DND-41 (cell line): ENCODE results near the gene PRR5L.

Source experiments
- ATAC-seq: fragments of 200-7000 bp; cut with Tn5 transposase; 3 replicates; pipeline ENCODE4 v1.9.1; 2021; ENCODE audit warnings: low read depth; ENCODE audit not compliant: insufficient read depth
- DNase-seq: peaks from one replicate; pipeline ENCODE4 v3.0.0-alpha.2; 2020
- H2AFZ ChIP-seq: 2 replicates; pipeline ENCODE4 v1.6.0; 2012; ENCODE audit warnings: low read depth, low read length
- H3K27ac ChIP-seq: 2 replicates; pipeline ENCODE4 v1.5.1; 2012; ENCODE audit warnings: low read length, inconsistent platforms
- H3K27me3 ChIP-seq: fragments of 200-600 bp; sonication (generic); 2 replicates; pipeline ENCODE4 v1.6.0; 2012; ENCODE audit warnings: low read length, mild to moderate bottlenecking, inconsistent platforms; ENCODE audit not compliant: insufficient read depth, poor library complexity
- H3K36me3 ChIP-seq: 2 replicates; pipeline ENCODE4 v1.5.1; 2012; ENCODE audit warnings: low read length, inconsistent platforms; ENCODE audit not compliant: insufficient read depth
- H3K4me1 ChIP-seq: 2 replicates; pipeline ENCODE4 v1.5.1; 2012; ENCODE audit warnings: mild to moderate bottlenecking, low read length; ENCODE audit not compliant: insufficient read depth
- H3K4me2 ChIP-seq: 2 replicates; pipeline ENCODE4 v1.6.0; 2012; ENCODE audit warnings: mild to moderate bottlenecking, moderate library complexity, low read length, inconsistent platforms; ENCODE audit not compliant: insufficient read depth
- H3K4me3 ChIP-seq, 2 experiments: fragments of 200-600 bp in 1 of 2; shearing (Covaris generic) in 1 of 2; 2 replicates each; pipeline ENCODE4 v1.5.1; 2012 to 2016; ENCODE audit warnings: inconsistent platforms in 2 of 2, low read length in 2 of 2, mild to moderate bottlenecking in 2 of 2, low read depth in 1 of 2, moderate library complexity in 1 of 2
- H3K79me2 ChIP-seq: 2 replicates; pipeline ENCODE4 v1.6.0; 2012; ENCODE audit warnings: low read length, inconsistent platforms; ENCODE audit not compliant: insufficient read depth
- H3K9ac ChIP-seq: 2 replicates; pipeline ENCODE4 v1.6.0; 2012; ENCODE audit warnings: low read depth, mild to moderate bottlenecking, inconsistent platforms, low read length, moderate library complexity
- H3K9me3 ChIP-seq: 2 replicates; pipeline ENCODE4 v1.5.1; 2012; ENCODE audit warnings: low read length, moderate library complexity, mild to moderate bottlenecking, inconsistent platforms; ENCODE audit not compliant: insufficient read depth, severe bottlenecking
- H4K20me1 ChIP-seq: 2 replicates; pipeline ENCODE4 v1.6.0; 2012; ENCODE audit warnings: low read length; ENCODE audit not compliant: insufficient read depth
- CTCF ChIP-seq: IDR thresholded peaks from 2 replicates; pipeline ENCODE4 v1.5.1; 2012; ENCODE audit warnings: borderline replicate concordance, low read length, moderate library complexity, mild to moderate bottlenecking; ENCODE audit not compliant: poor library complexity, severe bottlenecking; ENCODE audit errors: extremely low read depth
- EZH2 ChIP-seq: IDR thresholded peaks from 3 replicates; pipeline ENCODE4 v1.6.1; 2012; ENCODE audit warnings: borderline replicate concordance, low read depth, mild to moderate bottlenecking, moderate library complexity, low read length, inconsistent platforms; ENCODE audit not compliant: severe bottlenecking

The PRR5L gene

GRCh38 chr11:36249246-36249645, 46.8 kb upstream of the PRR5L start:
- H3K4me1 ChIP-seq = no peaks in the 10 kb centered on the region
- TF ChIP-seq CTCF (no peak), EZH2 (no peak)
- DNase-seq (no peak), ATAC-seq (no peak)
- H3K36me3 ChIP-seq = no peaks in the 10 kb centered on the region
- no peak overlapping the region for H3K4me3 ChIP-seq
- H3K4me2 ChIP-seq = no peak overlapping the region
- peaks cover 2% of the 10 kb centered on the region for H3K27me3 ChIP-seq
- H4K20me1 ChIP-seq = no peaks in the 10 kb centered on the region
- no peak overlapping the region for H2AFZ ChIP-seq
- no peaks in the 10 kb centered on the region for H3K9me3 ChIP-seq
- no peaks in the 10 kb centered on the region for H3K79me2 ChIP-seq
- H3K9ac ChIP-seq = no peak overlapping the region
- no peak overlapping the region for H3K27ac ChIP-seq

- H3K4me1 ChIP-seq = no peaks in the 10 kb centered on the region
- H3K4me3 ChIP-seq = no peak overlapping the region
- H2AFZ ChIP-seq = no peak overlapping the region
- no peaks in the 10 kb centered on the region for H3K36me3 ChIP-seq
- TF ChIP-seq EZH2 (no peak), CTCF (no peak)
- H3K27me3 ChIP-seq = no peaks in the 10 kb centered on the region
- ATAC-seq (no peak), DNase-seq (no peak)
- no peak overlapping the region for H3K27ac ChIP-seq
- H3K4me2 ChIP-seq = no peak overlapping the region
- no peak overlapping the region for H3K9ac ChIP-seq
- no peaks in the 10 kb centered on the region for H3K79me2 ChIP-seq
- H4K20me1 ChIP-seq = no peaks in the 10 kb centered on the region
- no peaks in the 10 kb centered on the region for H3K9me3 ChIP-seq
Measured at GRCh38 chr11:36251823-36252222, 44.3 kb upstream of the PRR5L start.

GRCh38 chr11:36253238-36253637, 42.9 kb upstream of the PRR5L start:
- Histone ChIP-seq H3K36me3 (no peaks in the 10 kb centered on the region), H3K4me2 (no peak overlapping the region), H3K4me1 (no peaks in the 10 kb centered on the region), H3K9me3 (no peaks in the 10 kb centered on the region), H3K79me2 (no peaks in the 10 kb centered on the region), H3K27ac (no peak overlapping the region), H3K9ac (no peak overlapping the region), H4K20me1 (no peaks in the 10 kb centered on the region), H3K27me3 (peaks cover 3% of the 10 kb centered on the region), H2AFZ (no peak overlapping the region), H3K4me3 (no peak overlapping the region)
- ATAC-seq (no peak), DNase-seq (no peak)
- TF ChIP-seq CTCF = no peak
- TF ChIP-seq EZH2 = no peak

- Histone ChIP-seq H3K4me1 (no peaks in the 10 kb centered on the region), H3K27me3 (peaks cover 3% of the 10 kb centered on the region), H3K36me3 (no peaks in the 10 kb centered on the region), H3K4me3 (no peak overlapping the region), H3K79me2 (no peaks in the 10 kb centered on the region), H3K4me2 (no peak overlapping the region), H4K20me1 (no peaks in the 10 kb centered on the region), H2AFZ (no peak overlapping the region), H3K27ac (no peak overlapping the region), H3K9ac (no peak overlapping the region), H3K9me3 (no peaks in the 10 kb centered on the region)
- no peak for TF ChIP-seq EZH2
- TF ChIP-seq CTCF = no peak
- no peak for DNase-seq
- ATAC-seq = no peak
Measured at GRCh38 chr11:36254713-36255112, 41.4 kb upstream of the PRR5L start.
